GM20000 (cell line): ENCODE results near the gene ADCYAP1.
"Not testable (repeated sequence)": the region's sequence is repeated elsewhere in the genome, so short reads cannot be mapped to it uniquely, and the experiment has no call there.

Source experiments
- DNase-seq: peaks from one replicate; pipeline ENCODE4 v3.0.0; 2012; ENCODE audit warnings: low spot score
- TF ChIP-seq, protein P1 (sequence below): IDR thresholded peaks from 2 replicates; pipeline ENCODE4 v1.5.1; 2012; ENCODE audit warnings: mild to moderate bottlenecking, control low read depth; ENCODE audit errors: extremely low read depth, missing control alignments

The ADCYAP1 gene

GRCh38 chr18:904218-905090 lies at the start of gene ADCYAP1:
TSS of gene ADCYAP1 (plus strand) at chr18:904871. CDS start at chr18:905387, 516 bp downstream.
- no peak for DNase-seq
- TF ChIP-seq, protein P1, sequence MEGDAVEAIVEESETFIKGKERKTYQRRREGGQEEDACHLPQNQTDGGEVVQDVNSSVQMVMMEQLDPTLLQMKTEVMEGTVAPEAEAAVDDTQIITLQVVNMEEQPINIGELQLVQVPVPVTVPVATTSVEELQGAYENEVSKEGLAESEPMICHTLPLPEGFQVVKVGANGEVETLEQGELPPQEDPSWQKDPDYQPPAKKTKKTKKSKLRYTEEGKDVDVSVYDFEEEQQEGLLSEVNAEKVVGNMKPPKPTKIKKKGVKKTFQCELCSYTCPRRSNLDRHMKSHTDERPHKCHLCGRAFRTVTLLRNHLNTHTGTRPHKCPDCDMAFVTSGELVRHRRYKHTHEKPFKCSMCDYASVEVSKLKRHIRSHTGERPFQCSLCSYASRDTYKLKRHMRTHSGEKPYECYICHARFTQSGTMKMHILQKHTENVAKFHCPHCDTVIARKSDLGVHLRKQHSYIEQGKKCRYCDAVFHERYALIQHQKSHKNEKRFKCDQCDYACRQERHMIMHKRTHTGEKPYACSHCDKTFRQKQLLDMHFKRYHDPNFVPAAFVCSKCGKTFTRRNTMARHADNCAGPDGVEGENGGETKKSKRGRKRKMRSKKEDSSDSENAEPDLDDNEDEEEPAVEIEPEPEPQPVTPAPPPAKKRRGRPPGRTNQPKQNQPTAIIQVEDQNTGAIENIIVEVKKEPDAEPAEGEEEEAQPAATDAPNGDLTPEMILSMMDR = no peak

- TF ChIP-seq, protein P1 = no peak
- no peak for DNase-seq
Measured at GRCh38 chr18:857986-858385, 46.7 kb upstream of the ADCYAP1 start.

- peak; percentile 61 for DNase-seq
Measured at GRCh38 chr18:864872-865273, 39.8 kb upstream of the ADCYAP1 start.

DNA sequence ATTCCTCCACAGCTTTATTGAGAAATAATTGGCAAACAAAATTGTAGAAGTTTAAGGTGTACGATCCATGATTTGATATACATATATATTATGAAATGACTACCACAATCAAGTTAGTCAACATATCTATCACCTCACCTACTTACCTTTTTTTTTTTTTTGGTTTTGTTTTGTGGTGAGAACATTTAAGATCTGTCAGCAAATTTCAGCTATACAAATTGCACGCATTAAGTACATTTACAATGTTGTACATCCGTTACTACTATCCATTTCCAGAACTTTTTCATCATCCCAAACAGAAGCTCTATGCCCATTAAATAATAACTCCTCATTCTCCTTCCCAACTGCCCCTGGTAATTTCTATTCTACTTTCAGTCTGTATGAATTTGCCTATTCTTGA lies 37.4 kb upstream of the ADCYAP1 start:
- no peak for DNase-seq
- TF ChIP-seq, protein P1 = no peak

More at GRCh38 chr18:864872-865273, 39.8 kb upstream of the ADCYAP1 start:
- TF ChIP-seq, protein P1 = peak; percentile 86

DNA sequence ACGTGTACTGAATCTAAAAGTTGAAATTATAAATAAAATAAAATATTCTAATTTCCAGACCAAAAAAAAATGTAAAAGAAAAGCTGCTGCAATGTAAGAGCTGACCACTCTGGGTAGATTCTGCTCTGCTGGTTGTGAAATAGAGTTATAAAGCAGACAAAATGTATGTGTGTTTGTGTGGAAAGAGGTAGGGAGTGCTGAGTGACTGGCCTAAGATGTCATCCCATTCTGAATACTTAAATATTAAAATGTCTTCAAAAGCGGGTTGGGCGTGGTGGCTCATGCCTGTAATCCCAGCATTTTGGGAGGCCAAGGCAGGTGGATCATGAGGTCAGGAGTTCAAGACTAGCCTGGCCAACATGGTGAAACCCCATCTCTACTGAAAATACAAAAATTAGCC lies 31.2 kb upstream of the ADCYAP1 start:
- not testable (repeated sequence) for DNase-seq

- TF ChIP-seq, protein P1 = no peak
Measured at GRCh38 chr18:875912-876311, 28.8 kb upstream of the ADCYAP1 start.

GRCh38 chr18:877238-877637 lies 27.4 kb upstream of the ADCYAP1 start:
- no peak for DNase-seq
- TF ChIP-seq, protein P1 = no peak

More at GRCh38 chr18:875912-876311, 28.8 kb upstream of the ADCYAP1 start:
- DNase-seq = no peak

GRCh38 chr18:886076-886475 lies 18.6 kb upstream of the ADCYAP1 start:
- no peak for DNase-seq
- TF ChIP-seq, protein P1 = no peak
